Measurements from ENCODE around the gene CHST2.

DNA sequence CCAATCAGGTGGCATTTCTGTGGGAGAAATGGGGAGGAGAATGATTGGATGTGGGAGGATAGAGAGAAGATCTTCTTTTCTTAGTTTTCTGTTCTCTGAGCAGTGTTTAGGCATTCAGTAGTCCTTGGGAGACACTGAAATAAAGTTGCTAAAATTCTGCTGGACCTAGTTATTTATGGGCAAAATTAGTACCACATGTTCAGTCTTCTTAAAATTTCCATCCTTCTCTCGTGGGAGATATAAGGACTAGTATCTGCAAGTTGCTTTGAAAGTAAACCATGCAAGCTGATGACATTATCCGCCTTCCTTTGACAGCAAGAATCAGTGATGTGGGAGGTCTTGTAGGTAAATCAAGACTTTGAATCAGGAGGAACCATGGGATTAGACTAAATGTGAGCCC is 19.9 kb upstream of the CHST2 start:
- TF ChIP-seq, protein P1, sequence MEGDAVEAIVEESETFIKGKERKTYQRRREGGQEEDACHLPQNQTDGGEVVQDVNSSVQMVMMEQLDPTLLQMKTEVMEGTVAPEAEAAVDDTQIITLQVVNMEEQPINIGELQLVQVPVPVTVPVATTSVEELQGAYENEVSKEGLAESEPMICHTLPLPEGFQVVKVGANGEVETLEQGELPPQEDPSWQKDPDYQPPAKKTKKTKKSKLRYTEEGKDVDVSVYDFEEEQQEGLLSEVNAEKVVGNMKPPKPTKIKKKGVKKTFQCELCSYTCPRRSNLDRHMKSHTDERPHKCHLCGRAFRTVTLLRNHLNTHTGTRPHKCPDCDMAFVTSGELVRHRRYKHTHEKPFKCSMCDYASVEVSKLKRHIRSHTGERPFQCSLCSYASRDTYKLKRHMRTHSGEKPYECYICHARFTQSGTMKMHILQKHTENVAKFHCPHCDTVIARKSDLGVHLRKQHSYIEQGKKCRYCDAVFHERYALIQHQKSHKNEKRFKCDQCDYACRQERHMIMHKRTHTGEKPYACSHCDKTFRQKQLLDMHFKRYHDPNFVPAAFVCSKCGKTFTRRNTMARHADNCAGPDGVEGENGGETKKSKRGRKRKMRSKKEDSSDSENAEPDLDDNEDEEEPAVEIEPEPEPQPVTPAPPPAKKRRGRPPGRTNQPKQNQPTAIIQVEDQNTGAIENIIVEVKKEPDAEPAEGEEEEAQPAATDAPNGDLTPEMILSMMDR (IDR thresholded peaks at IDR 0.05), result no peak
- TF ChIP-seq NR1H2 (CRISPR knock-in tag; IDR thresholded peaks at IDR 0.05), result no peak
- TF ChIP-seq, protein P2, sequence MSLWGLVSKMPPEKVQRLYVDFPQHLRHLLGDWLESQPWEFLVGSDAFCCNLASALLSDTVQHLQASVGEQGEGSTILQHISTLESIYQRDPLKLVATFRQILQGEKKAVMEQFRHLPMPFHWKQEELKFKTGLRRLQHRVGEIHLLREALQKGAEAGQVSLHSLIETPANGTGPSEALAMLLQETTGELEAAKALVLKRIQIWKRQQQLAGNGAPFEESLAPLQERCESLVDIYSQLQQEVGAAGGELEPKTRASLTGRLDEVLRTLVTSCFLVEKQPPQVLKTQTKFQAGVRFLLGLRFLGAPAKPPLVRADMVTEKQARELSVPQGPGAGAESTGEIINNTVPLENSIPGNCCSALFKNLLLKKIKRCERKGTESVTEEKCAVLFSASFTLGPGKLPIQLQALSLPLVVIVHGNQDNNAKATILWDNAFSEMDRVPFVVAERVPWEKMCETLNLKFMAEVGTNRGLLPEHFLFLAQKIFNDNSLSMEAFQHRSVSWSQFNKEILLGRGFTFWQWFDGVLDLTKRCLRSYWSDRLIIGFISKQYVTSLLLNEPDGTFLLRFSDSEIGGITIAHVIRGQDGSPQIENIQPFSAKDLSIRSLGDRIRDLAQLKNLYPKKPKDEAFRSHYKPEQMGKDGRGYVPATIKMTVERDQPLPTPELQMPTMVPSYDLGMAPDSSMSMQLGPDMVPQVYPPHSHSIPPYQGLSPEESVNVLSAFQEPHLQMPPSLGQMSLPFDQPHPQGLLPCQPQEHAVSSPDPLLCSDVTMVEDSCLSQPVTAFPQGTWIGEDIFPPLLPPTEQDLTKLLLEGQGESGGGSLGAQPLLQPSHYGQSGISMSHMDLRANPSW (CRISPR knock-in tag; conservative IDR thresholded peaks at IDR 0.05; ENCODE audit: low read depth), result no peak
- TF ChIP-seq, protein P3, sequence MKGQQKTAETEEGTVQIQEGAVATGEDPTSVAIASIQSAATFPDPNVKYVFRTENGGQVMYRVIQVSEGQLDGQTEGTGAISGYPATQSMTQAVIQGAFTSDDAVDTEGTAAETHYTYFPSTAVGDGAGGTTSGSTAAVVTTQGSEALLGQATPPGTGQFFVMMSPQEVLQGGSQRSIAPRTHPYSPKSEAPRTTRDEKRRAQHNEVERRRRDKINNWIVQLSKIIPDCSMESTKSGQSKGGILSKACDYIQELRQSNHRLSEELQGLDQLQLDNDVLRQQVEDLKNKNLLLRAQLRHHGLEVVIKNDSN (CRISPR knock-in tag; IDR thresholded peaks at IDR 0.05), result no peak
- TF ChIP-seq, protein P4, sequence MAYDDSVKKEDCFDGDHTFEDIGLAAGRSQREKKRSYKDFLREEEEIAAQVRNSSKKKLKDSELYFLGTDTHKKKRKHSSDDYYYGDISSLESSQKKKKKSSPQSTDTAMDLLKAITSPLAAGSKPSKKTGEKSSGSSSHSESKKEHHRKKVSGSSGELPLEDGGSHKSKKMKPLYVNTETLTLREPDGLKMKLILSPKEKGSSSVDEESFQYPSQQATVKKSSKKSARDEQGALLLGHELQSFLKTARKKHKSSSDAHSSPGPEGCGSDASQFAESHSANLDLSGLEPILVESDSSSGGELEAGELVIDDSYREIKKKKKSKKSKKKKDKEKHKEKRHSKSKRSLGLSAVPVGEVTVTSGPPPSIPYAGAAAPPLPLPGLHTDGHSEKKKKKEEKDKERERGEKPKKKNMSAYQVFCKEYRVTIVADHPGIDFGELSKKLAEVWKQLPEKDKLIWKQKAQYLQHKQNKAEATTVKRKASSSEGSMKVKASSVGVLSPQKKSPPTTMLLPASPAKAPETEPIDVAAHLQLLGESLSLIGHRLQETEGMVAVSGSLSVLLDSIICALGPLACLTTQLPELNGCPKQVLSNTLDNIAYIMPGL (CRISPR knock-in tag; IDR thresholded peaks at IDR 0.05), result no peak
- TF ChIP-seq TCF7 (CRISPR knock-in tag; IDR thresholded peaks at IDR 0.05; ENCODE audit: low read depth), result no peak
- TF ChIP-seq ZNF263 (CRISPR knock-in tag; IDR thresholded peaks at IDR 0.05; ENCODE audit: low read depth), result no peak
- no peak for TF ChIP-seq IRF2 (CRISPR knock-in tag; IDR thresholded peaks at IDR 0.05; ENCODE audit: borderline replicate concordance, low read depth)
- TF ChIP-seq NFE2L1 (CRISPR knock-in tag; IDR thresholded peaks at IDR 0.05), result no peak
- TF ChIP-seq, protein P5, sequence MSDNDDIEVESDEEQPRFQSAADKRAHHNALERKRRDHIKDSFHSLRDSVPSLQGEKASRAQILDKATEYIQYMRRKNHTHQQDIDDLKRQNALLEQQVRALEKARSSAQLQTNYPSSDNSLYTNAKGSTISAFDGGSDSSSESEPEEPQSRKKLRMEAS (CRISPR knock-in tag; IDR thresholded peaks at IDR 0.05), result no peak

Measured in WTC11 (cell line).